GM18907 (cell line): Measurements from ENCODE around the gene FEN1.

Source experiments
- ATAC-seq: cut with Tn5 transposase; IDR thresholded peaks from one replicate; pipeline ENCODE4 v1.9.1; 2021; ENCODE audit warnings: mild to moderate bottlenecking, moderate library complexity; ENCODE audit not compliant: unreplicated experiment

FEN1 gene

GRCh38 chr11:61838501-61838900 lies 45.8 kb downstream of the FEN1 start:
- ATAC-seq: no peak

- ATAC-seq: no peak
These were observed 46.2 kb downstream of the FEN1 start for GRCh38 chr11:61838921-61839320.

- ATAC-seq: no peak
These were observed 47.0 kb downstream of the FEN1 start for GRCh38 chr11:61839742-61840141.

- no peak for ATAC-seq
These were observed 47.7 kb downstream of the FEN1 start for GRCh38 chr11:61840371-61840770.

- no peak for ATAC-seq
These were observed 49.2 kb downstream of the FEN1 start for GRCh38 chr11:61841636-61842527.

GRCh38 chr11:61842528-61842820 lies 49.8 kb downstream of the FEN1 start:
- no peak for ATAC-seq

GRCh38 chr11:61844909-61845565 lies 52.3 kb downstream of the FEN1 start:
- no peak for ATAC-seq

- ATAC-seq: no peak
These were observed 53.8 kb downstream of the FEN1 start for GRCh38 chr11:61846362-61847020.
